Measurements from ENCODE around the gene IYD. TPM values are rescaled to one million over a fixed set of nuclear protein-coding genes. Genes with fewer than 3 reads are reported as not detected.

Gene IYD
- total RNA-seq, 2 experiments from 2014 or later = not detected

DNA sequence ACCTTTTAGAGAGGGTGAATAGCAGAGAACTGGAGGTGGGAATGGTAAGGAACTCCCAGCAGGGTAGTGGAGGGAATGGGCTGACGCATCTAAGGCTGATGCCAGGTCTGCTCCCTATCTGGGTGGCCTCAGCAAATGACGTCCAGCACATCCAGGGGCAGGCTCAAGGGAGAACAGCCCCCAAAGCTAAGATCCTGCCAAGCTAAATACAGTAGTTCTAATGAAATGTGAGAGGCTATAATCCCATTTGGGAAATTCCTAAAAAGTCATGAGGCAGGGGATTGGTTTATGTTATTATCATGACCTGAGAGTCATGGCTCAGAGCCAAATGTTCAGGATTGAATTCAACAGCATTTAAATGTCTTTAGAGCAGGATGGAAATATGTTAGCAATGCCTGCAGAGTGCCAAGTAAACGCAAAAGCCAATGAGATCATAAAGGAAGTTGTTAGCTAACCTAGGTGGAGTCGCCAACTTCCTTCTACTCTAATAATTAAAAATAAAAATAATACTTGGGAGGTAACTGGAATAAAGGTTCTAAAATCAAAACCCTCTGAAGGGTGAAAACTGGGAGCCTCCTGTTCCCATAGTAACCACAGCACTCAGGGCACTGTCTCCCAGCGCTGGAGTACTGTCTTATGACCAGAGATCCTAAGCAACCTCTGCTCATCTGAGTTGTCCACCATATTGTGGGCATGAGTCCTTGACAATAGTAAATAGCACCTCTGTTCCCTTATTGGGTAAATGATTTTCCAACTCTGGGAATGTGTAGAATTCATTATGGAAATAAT is 34.8 kb downstream of the IYD start:
- POLR2A ChIA-PET = interaction anchor here (0.6 kb wide), 1 partner anchor 22 kb away, joined by 3 read pairs; no protein-coding TSS in a partner anchor
- TF ChIP-seq, protein P1, sequence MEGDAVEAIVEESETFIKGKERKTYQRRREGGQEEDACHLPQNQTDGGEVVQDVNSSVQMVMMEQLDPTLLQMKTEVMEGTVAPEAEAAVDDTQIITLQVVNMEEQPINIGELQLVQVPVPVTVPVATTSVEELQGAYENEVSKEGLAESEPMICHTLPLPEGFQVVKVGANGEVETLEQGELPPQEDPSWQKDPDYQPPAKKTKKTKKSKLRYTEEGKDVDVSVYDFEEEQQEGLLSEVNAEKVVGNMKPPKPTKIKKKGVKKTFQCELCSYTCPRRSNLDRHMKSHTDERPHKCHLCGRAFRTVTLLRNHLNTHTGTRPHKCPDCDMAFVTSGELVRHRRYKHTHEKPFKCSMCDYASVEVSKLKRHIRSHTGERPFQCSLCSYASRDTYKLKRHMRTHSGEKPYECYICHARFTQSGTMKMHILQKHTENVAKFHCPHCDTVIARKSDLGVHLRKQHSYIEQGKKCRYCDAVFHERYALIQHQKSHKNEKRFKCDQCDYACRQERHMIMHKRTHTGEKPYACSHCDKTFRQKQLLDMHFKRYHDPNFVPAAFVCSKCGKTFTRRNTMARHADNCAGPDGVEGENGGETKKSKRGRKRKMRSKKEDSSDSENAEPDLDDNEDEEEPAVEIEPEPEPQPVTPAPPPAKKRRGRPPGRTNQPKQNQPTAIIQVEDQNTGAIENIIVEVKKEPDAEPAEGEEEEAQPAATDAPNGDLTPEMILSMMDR (IDR thresholded peaks at IDR 0.05) = no peak

GRCh38 chr6:150406948-150407347 is 38.1 kb downstream of the IYD start:
- TF ChIP-seq, protein P1 (IDR thresholded peaks at IDR 0.05) = no peak
- Mint-ChIP-seq H3K36me3 (ENCODE audit: low read depth) (no peaks in the 10 kb centered on the region), H3K27me3 (peaks cover 60% of the 10 kb centered on the region), H3K9me3 (peaks cover 6% of the 10 kb centered on the region), H3K4me3 (no peak overlapping the region), H3K27ac (no peak overlapping the region), H3K4me1 (ENCODE audit: low read depth) (no peaks in the 10 kb centered on the region)
- H3K27me3 ChIP-seq (ENCODE audit: control insufficient read depth in 1 of 2, insufficient read depth in 2 of 2, low read length in 2 of 2) = peaks cover 7 to 23% of the 10 kb centered on the region in 2 experiments
- CTCF ChIA-PET = no interaction called here
- H3K36me3 ChIP-seq (ENCODE audit: insufficient read depth, low read length) = no peaks in the 10 kb centered on the region
- ATAC-seq (ENCODE audit: poor library complexity) = no peak
- no peak overlapping the region for H3K27ac ChIP-seq (ENCODE audit: low read depth in 1 of 2, low read length in 2 of 2)
- H3K9me3 ChIP-seq (ENCODE audit: control insufficient read depth in 1 of 2, insufficient read depth in 1 of 2, low read length in 2 of 2) = peaks cover 0 to 3% of the 10 kb centered on the region in 2 experiments
- POLR2A ChIA-PET = no interaction called here
- no peaks in the 10 kb centered on the region for H3K4me1 ChIP-seq (ENCODE audit: insufficient read depth, low read length)
- H3K4me3 ChIP-seq (ENCODE audit: low read length) = no peak overlapping the region
- intact Hi-C loops (cut with DNase I, micrococcal nuclease) = no loop called here
- DNase-seq = no peak

More for the DNA sequence above, 34.8 kb downstream of the IYD start:
- ATAC-seq (ENCODE audit: poor library complexity) = no peak
- Histone ChIP-seq H3K4me3 (ENCODE audit: low read length) (no peak overlapping the region), H3K4me1 (ENCODE audit: insufficient read depth, low read length) (no peaks in the 10 kb centered on the region), H3K27ac (ENCODE audit: low read depth in 1 of 2, low read length in 2 of 2) (no peak overlapping the region), H3K9me3 (ENCODE audit: control insufficient read depth in 1 of 2, insufficient read depth in 1 of 2, low read length in 2 of 2) (peaks cover 0 to 3% of the 10 kb centered on the region in 2 experiments), H3K36me3 (ENCODE audit: insufficient read depth, low read length) (no peaks in the 10 kb centered on the region), H3K27me3 (ENCODE audit: control insufficient read depth in 1 of 2, insufficient read depth in 2 of 2, low read length in 2 of 2) (peaks cover 10 to 19% of the 10 kb centered on the region in 2 experiments)
- Mint-ChIP-seq H3K4me1 (ENCODE audit: low read depth) (no peaks in the 10 kb centered on the region), H3K9me3 (peaks cover 6% of the 10 kb centered on the region), H3K4me3 (no peak overlapping the region), H3K27me3 (peaks cover 51% of the 10 kb centered on the region), H3K27ac (no peak overlapping the region), H3K36me3 (ENCODE audit: low read depth) (no peaks in the 10 kb centered on the region)
- intact Hi-C loops (cut with DNase I, micrococcal nuclease) = no loop called here
- no peak for DNase-seq
- CTCF ChIA-PET = interaction anchor here (1.4 kb wide), 1 partner anchor 15 kb away, joined by 4 read pairs; no protein-coding TSS in a partner anchor

GRCh38 chr6:150408842-150409241 is 40.0 kb downstream of the IYD start:
- Mint-ChIP-seq H3K4me3 (no peak overlapping the region), H3K27ac (no peak overlapping the region), H3K9me3 (peaks cover 6% of the 10 kb centered on the region), H3K4me1 (ENCODE audit: low read depth) (no peaks in the 10 kb centered on the region), H3K27me3 (peaks cover 66% of the 10 kb centered on the region), H3K36me3 (ENCODE audit: low read depth) (no peaks in the 10 kb centered on the region)
- intact Hi-C loops (cut with DNase I, micrococcal nuclease) = no loop called here
- peaks cover 0 to 3% of the 10 kb centered on the region in 2 experiments for H3K9me3 ChIP-seq (ENCODE audit: control insufficient read depth in 1 of 2, insufficient read depth in 1 of 2, low read length in 2 of 2)
- no peak overlapping the region for H3K4me3 ChIP-seq (ENCODE audit: low read length)
- peaks cover 5 to 27% of the 10 kb centered on the region in 2 experiments for H3K27me3 ChIP-seq (ENCODE audit: control insufficient read depth in 1 of 2, insufficient read depth in 2 of 2, low read length in 2 of 2)
- POLR2A ChIA-PET = no interaction called here
- CTCF ChIA-PET = no interaction called here
- H3K27ac ChIP-seq (ENCODE audit: low read depth in 1 of 2, low read length in 2 of 2) = no peak overlapping the region
- ATAC-seq (ENCODE audit: poor library complexity) (no peak), DNase-seq (no peak)
- TF ChIP-seq, protein P1 (IDR thresholded peaks at IDR 0.05) = no peak
- H3K4me1 ChIP-seq (ENCODE audit: insufficient read depth, low read length) = no peaks in the 10 kb centered on the region
- no peaks in the 10 kb centered on the region for H3K36me3 ChIP-seq (ENCODE audit: insufficient read depth, low read length)

Measured in CD4-positive, alpha-beta T cell (primary cell).